VCaP (cell line): ENCODE results near the gene ANO9.

Experiments used
- H3K27ac ChIP-seq: fragments of 450-650 bp; 2 replicates; pipeline ENCODE4 v1.5.1; 2017
- CTCF ChIP-seq: fragments of 450-650 bp; conservative IDR thresholded peaks from 2 replicates; pipeline ENCODE4 v1.5.1; 2017; ENCODE audit warnings: mild to moderate bottlenecking, moderate library complexity

Gene ANO9

GRCh38 chr11:396511-396947 is 45.3 kb downstream of the ANO9 start:
- H3K27ac ChIP-seq = peak overlapping the region; percentile 94; the same call in 1 of the 2 replicates
- peak; percentile 44 for TF ChIP-seq CTCF

GRCh38 chr11:395866-396265 is 45.9 kb downstream of the ANO9 start:
- no peak for TF ChIP-seq CTCF
- peak overlapping the region; percentile 94 for H3K27ac ChIP-seq

- TF ChIP-seq CTCF = no peak
- peak overlapping the region; percentile 94 for H3K27ac ChIP-seq
Observed at GRCh38 chr11:394858-395655, 46.8 kb downstream of the ANO9 start.

- peak within 1 kb of the TSS; percentile 94 for H3K27ac ChIP-seq
- TF ChIP-seq CTCF = no peak
Observed at GRCh38 chr11:394034-394857, 47.6 kb downstream of the ANO9 start, which contains the start of gene PKP3. PKP3 (plus strand) TSS chr11:394209; CDS start chr11:394293, 84 bp downstream.

- no peak for TF ChIP-seq CTCF
- H3K27ac ChIP-seq = peak overlapping the region; percentile 94
Observed at GRCh38 chr11:393219-394033, 48.4 kb downstream of the ANO9 start.

GRCh38 chr11:392102-392777 is 49.6 kb downstream of the ANO9 start:
- H3K27ac ChIP-seq = no peak overlapping the region; the same call in 1 of the 2 replicates
- no peak for TF ChIP-seq CTCF
